AML-193 (cell line): ENCODE data around the gene IRX4.

Source experiments
- DNase-seq, 2 experiments: peaks; one replicate each; lab custom pipeline; 2025; lab: John Stamatoyannopoulos, UW

The IRX4 gene

GRCh38 chr5:1882337-1883119 is at the start of gene IRX4:
TSS of gene IRX4 (minus strand) at chr5:1882925. CDS start at chr5:1882647, 278 bp downstream.
- no peak for DNase-seq

GRCh38 chr5:1931604-1932231 is 49.0 kb upstream of the IRX4 start:
- no peak for DNase-seq

DNA sequence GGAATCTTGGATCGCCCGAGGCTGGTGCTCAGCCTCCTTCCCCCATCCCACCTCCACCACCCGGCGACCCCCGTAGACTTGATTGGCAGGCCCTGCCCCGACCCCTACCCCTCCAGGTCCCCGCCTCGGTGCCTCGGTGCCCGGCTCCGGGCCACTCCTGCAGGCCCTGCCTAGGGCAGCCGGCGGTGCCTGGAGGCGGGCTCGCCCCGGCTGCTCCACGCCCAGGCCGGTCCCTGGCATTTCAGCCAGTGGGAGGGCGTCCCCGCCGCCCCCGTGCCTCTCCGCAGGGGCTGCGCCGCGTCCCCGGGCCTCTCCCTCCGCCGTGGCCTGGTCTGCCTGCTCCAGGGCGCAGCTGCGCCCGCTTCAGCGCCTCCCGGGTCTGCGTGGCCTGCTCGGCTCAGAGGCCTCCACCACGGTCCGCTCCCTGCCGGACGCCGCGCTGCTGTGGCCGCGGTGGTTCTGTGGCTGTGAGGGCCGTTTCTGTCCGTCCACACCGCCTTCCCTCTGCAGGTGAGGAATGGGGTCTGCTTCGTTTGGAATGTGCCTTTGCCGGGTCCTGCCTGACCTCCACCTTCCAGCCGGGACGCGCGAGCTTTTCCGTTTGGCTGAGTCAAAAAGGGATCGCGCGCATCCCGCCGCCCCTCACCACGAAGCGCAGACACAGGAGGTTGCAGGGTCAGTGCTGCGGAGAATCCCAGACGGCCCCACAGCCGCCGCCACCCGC is 48.3 kb upstream of the IRX4 start:
- no peak for DNase-seq

- no peak for DNase-seq
These were observed 47.8 kb upstream of the IRX4 start for GRCh38 chr5:1930501-1930879.

DNA sequence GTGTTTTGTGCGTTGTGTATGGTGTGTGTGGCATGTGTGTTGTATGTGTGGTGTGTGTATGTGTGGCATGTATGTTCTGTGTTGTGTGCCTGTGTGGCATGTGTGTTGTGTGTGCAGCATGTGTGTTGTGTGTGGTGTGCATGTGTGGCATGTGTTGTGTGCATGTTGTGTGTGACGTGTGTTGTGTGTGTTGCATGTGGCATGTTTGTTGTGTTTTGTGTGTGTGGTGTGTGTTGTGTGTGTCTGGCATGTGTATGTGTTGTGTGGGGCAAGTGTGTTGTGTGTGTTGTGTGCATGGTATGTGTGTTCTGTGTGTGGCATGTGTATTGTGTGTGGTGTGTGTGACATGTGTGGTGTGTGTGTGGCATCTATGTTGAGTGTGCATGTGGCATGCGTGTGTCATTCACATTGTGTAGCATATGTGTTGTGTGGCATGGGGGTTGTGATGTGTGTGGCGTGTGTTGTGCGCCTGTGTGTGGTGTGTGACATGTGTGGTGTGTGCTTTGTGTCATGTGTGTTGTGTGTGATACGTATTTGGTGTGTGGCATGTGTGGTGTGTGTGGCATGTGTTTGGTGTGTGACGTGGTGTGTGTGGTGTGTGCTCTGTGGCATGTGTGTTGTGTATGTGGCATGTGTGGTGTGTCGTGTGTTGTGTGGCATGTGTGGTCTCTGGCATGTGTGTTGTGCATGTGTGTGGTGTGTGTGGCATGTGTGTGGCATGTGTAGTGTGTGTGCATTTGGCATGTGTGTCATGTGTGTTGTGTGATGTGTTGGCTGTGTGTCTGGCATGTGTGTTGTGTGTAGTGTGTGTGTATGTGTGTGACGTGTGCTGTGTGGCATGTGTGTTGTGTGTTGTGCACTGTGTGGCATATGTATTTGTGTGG is 46.6 kb upstream of the IRX4 start:
- no peak for DNase-seq

DNA sequence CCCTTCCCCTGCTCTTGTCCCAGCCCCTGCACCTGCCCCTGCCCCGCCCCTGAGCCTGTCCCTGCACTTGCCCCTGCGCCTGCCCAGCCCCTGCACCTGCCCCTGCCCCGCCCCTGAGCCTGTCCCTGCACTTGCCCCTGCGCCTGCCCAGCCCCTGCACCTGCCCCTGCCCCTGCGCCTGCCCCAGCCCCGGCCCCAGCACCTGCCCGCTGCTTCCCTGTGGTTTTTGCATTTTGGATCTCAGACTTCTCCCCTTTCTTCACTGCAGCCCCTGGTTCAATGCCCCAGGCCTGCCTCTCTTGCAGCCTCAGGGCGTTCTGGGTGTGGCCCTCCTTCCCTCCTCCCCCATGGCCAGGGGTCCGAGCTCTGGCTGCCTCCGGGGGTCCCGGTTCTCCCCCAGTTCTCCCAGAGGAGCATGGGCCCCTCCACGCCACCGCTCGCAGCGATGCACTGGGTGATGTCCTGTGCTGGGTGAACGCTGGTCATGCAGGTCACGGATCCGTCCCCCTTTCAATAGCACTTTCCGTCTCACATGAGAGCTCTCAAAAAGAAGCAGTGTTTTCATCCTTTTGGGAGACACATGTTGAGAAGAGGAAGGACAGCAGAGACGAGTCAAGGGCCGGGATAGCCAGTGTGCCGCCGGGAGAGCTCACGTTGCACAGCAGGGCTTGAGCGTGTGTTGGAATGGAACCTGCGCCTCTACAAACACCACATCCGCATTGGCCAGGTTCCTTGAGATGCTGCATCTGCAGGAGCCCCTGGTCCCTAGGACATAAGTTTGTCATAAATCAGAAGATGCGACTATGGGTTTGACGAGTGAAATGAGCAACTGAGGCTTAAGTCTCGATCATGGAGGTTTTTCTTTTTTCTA is 44.0 kb upstream of the IRX4 start:
- no peak for DNase-seq

- no peak for DNase-seq
These were observed 43.3 kb upstream of the IRX4 start for GRCh38 chr5:1926071-1926440.

- no peak for DNase-seq
These were observed 42.7 kb upstream of the IRX4 start for GRCh38 chr5:1925111-1926070.

- DNase-seq = no peak
These were observed 41.0 kb upstream of the IRX4 start for GRCh38 chr5:1923766-1924165.

- no peak for DNase-seq
These were observed 40.6 kb upstream of the IRX4 start for GRCh38 chr5:1923341-1923740.

- no peak for DNase-seq
These were observed 39.0 kb upstream of the IRX4 start for GRCh38 chr5:1921711-1922110.

GRCh38 chr5:1919750-1920149 is 37.0 kb upstream of the IRX4 start:
- no peak for DNase-seq

- DNase-seq = no peak
These were observed 36.5 kb upstream of the IRX4 start for GRCh38 chr5:1919209-1919566.

DNA sequence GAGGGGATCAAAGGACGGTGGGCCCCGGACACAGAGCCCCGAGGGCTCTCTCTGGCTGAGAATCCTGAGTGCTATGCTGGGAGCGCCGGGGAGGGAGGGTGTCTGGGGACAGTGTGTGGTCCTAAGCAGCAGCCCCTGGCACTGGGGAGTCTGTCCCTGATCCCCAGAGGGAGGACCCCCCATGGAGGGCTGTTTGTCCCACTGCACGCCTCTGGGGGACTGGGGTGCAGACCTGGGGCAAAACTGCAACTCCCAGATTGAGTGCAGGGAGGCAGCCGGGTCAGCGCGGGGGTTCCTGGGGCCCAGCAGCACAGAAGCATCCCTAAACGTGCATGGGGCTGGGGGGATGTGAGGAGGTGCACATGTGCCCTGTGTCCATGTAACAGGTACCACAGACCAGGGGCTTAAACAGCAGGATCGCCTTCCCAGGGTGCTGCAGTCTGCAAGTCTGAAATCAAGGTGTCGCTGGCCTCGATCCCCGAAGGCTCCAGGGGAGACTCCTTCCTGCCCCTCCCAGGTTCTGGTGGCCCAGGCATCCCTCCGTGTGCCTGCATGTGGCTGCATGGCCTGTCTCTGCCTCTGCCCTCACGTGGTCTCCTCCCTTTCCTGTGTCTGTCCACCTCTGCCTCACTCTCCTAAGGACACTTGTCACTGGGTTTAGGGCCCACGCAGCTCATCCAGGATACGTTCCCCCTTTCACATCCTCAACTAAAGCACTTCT is 35.9 kb upstream of the IRX4 start:
- DNase-seq = no peak

- no peak for DNase-seq
These were observed 35.2 kb upstream of the IRX4 start for GRCh38 chr5:1917830-1918487.

GRCh38 chr5:1916041-1917001 is 33.6 kb upstream of the IRX4 start:
- no peak for DNase-seq

- no peak for DNase-seq
These were observed 32.6 kb upstream of the IRX4 start for GRCh38 chr5:1915316-1915715.

- DNase-seq = no peak
These were observed 31.7 kb upstream of the IRX4 start for GRCh38 chr5:1914471-1914870.
